GM23338 (cell line): ENCODE measurements around the gene CNIH1. TPM values are rescaled to one million over a fixed set of nuclear protein-coding genes. Genes with fewer than 3 reads are reported as not detected.

Experiments used
- ATAC-seq: fragments of 200-7000 bp; cut with Tn5 transposase; 3 replicates; pipeline ENCODE4 v1.9.1; 2020
- DNase-seq: peaks from one replicate; pipeline ENCODE4 v3.0.0-alpha.2; 2015; ENCODE audit warnings: low spot score
- H2AFZ ChIP-seq: fragments of 200-600 bp; sonication (generic); 2 replicates; pipeline ENCODE4 v1.8.0; 2016; ENCODE audit warnings: antibody characterized with exemption, mild to moderate bottlenecking, moderate library complexity
- H3F3A ChIP-seq: fragments of 200-600 bp; sonication (generic); replicated peaks from 2 replicates; pipeline ENCODE4 v1.8.0; 2017; ENCODE audit warnings: antibody characterized with exemption, mixed run types, low read depth
- H3K27ac ChIP-seq: fragments of 200-600 bp; sonication (generic); 2 replicates; pipeline ENCODE4 v1.6.1; 2016; ENCODE audit warnings: low read depth
- H3K27me3 ChIP-seq: fragments of 200-600 bp; sonication (generic); 2 replicates; pipeline ENCODE4 v1.8.0; 2016; ENCODE audit warnings: mild to moderate bottlenecking, mixed run types, moderate library complexity; ENCODE audit not compliant: insufficient read depth
- H3K36me3 ChIP-seq: fragments of 200-600 bp; sonication (generic); 2 replicates; pipeline ENCODE4 v1.8.0; 2016; ENCODE audit warnings: mild to moderate bottlenecking; ENCODE audit not compliant: insufficient read depth
- H3K4me1 ChIP-seq: fragments of 200-600 bp; sonication (generic); 2 replicates; pipeline ENCODE4 v1.8.0; 2016; ENCODE audit warnings: mild to moderate bottlenecking, moderate library complexity; ENCODE audit not compliant: insufficient read depth
- H3K4me2 ChIP-seq: fragments of 200-600 bp; sonication (generic); 2 replicates; pipeline ENCODE4 v1.7.1; 2017; ENCODE audit warnings: mixed run types
- H3K4me3 ChIP-seq: fragments of 200-600 bp; sonication (generic); 2 replicates; pipeline ENCODE4 v1.6.1; 2016; ENCODE audit warnings: mixed run types
- H3K79me2 ChIP-seq: fragments of 200-600 bp; sonication (generic); replicated peaks from 2 replicates; pipeline ENCODE4 v1.8.0; 2017; ENCODE audit warnings: mild to moderate bottlenecking; ENCODE audit not compliant: insufficient read depth
- H3K9me2 ChIP-seq: fragments of 200-600 bp; sonication (generic); 2 replicates; pipeline ENCODE4 v1.8.0; 2017; ENCODE audit not compliant: insufficient read depth
- H4K20me1 ChIP-seq: fragments of 200-600 bp; sonication (generic); replicated peaks from 2 replicates; pipeline ENCODE4 v1.8.0; 2017; ENCODE audit warnings: mild to moderate bottlenecking; ENCODE audit not compliant: insufficient read depth
- H3K27ac Mint-ChIP-seq: 2 replicates; pipeline ENCODE4 v1.8.0; 2020; ENCODE audit warnings: inconsistent platforms, mild to moderate bottlenecking, moderate library complexity, mixed read lengths
- H3K27me3 Mint-ChIP-seq: 3 replicates; pipeline ENCODE4 v1.8.0; 2022; ENCODE audit warnings: low read depth, mild to moderate bottlenecking, moderate library complexity, mixed read lengths, inconsistent platforms; ENCODE audit not compliant: insufficient read depth, poor library complexity
- H3K36me3 Mint-ChIP-seq: 3 replicates; pipeline ENCODE4 v1.8.0; 2021; ENCODE audit warnings: low read depth, mild to moderate bottlenecking, inconsistent platforms, moderate library complexity, mixed read lengths
- H3K4me1 Mint-ChIP-seq: 3 replicates; pipeline ENCODE4 v1.8.0; 2020; ENCODE audit warnings: mild to moderate bottlenecking, inconsistent platforms, mixed read lengths
- H3K4me3 Mint-ChIP-seq: 3 replicates; pipeline ENCODE4 v1.8.0; 2021; ENCODE audit warnings: moderate library complexity, mild to moderate bottlenecking, inconsistent platforms, mixed read lengths
- H3K9me3 Mint-ChIP-seq: 3 replicates; pipeline ENCODE4 v1.8.0; 2020; ENCODE audit warnings: moderate library complexity, mild to moderate bottlenecking, inconsistent platforms, mixed read lengths
- ETS1 ChIP-seq: IDR thresholded peaks from 2 replicates; pipeline ENCODE4 v1.6.1; 2016; ENCODE audit warnings: antibody characterized with exemption
- EZH2phosphoT487 ChIP-seq: fragments of 200-600 bp; sonication (generic); IDR thresholded peaks from one replicate; pipeline ENCODE4 v1.8.1; 2018; ENCODE audit warnings: antibody characterized with exemption; ENCODE audit not compliant: unreplicated experiment
- JUNB ChIP-seq: IDR thresholded peaks from one replicate; pipeline ENCODE4 v1.6.1; 2016; ENCODE audit warnings: antibody characterized with exemption; ENCODE audit not compliant: unreplicated experiment
- NANOG ChIP-seq: IDR thresholded peaks from 2 replicates; pipeline ENCODE4 v1.6.1; 2016; ENCODE audit warnings: antibody characterized with exemption, borderline replicate concordance
- POLR2AphosphoS5 ChIP-seq: IDR thresholded peaks from 2 replicates; pipeline ENCODE4 v1.6.1; 2016; ENCODE audit warnings: antibody characterized with exemption, low read depth
- polyA plus RNA-seq: library from polyadenylated mRNA; unstranded; fragments of >200 nt; fragmentation: Nextera tagmentation; extraction: Ambion mirVana; gene quantifications from 2 replicates; pipeline ENCODE4 v1.2.1, GENCODE V29; 2016
- total RNA-seq: library from RNA; depleted of rRNA; stranded (reverse); fragments of >200 nt; shearing (Covaris generic); gene quantifications from 2 replicates; pipeline ENCODE4 v1.2.3, GENCODE V29; 2014
- TF ChIP-seq, protein P1 (sequence below): IDR thresholded peaks from one replicate; pipeline ENCODE4 v1.6.1; 2018; ENCODE audit warnings: antibody characterized with exemption; ENCODE audit not compliant: unreplicated experiment

Gene CNIH1
- total and polyA plus RNA-seq, 2 experiments from 2014 or later = 135 to 172 TPM

- TF ChIP-seq, protein P1, sequence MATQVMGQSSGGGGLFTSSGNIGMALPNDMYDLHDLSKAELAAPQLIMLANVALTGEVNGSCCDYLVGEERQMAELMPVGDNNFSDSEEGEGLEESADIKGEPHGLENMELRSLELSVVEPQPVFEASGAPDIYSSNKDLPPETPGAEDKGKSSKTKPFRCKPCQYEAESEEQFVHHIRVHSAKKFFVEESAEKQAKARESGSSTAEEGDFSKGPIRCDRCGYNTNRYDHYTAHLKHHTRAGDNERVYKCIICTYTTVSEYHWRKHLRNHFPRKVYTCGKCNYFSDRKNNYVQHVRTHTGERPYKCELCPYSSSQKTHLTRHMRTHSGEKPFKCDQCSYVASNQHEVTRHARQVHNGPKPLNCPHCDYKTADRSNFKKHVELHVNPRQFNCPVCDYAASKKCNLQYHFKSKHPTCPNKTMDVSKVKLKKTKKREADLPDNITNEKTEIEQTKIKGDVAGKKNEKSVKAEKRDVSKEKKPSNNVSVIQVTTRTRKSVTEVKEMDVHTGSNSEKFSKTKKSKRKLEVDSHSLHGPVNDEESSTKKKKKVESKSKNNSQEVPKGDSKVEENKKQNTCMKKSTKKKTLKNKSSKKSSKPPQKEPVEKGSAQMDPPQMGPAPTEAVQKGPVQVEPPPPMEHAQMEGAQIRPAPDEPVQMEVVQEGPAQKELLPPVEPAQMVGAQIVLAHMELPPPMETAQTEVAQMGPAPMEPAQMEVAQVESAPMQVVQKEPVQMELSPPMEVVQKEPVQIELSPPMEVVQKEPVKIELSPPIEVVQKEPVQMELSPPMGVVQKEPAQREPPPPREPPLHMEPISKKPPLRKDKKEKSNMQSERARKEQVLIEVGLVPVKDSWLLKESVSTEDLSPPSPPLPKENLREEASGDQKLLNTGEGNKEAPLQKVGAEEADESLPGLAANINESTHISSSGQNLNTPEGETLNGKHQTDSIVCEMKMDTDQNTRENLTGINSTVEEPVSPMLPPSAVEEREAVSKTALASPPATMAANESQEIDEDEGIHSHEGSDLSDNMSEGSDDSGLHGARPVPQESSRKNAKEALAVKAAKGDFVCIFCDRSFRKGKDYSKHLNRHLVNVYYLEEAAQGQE = no peak
- TF ChIP-seq EZH2phosphoT487 = no peak
Measured at GRCh38 chr14:54425537-54426274, 15.5 kb downstream of the CNIH1 start (continued).

DNA sequence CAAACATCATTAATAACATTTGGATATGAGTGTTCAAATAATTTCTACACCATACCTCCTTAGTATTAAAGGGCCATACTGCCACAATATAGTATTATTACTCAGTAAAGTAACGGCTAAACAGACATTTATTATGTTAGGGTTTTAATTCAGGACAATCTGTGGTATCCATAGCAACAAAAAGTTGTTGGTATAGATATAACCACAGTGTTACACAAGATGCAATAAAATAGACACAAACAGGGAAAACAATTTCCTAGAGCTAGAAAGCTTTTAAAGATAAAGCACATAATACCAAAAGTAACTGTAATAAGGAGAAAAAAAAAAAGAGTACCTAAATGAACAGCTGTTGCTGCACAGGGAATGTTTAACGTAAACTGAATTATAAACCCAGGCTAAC, 16.1 kb downstream of the CNIH1 start:
- H3K4me1 Mint-ChIP-seq = peaks cover 5% of the 10 kb centered on the region; the same call in 2 of the 3 replicates
- no peak overlapping the region for H3K27ac Mint-ChIP-seq
- no peaks in the 10 kb centered on the region for H3F3A ChIP-seq
- no peak overlapping the region for H3K4me2 ChIP-seq
- peaks cover 28% of the 10 kb centered on the region for H3K36me3 ChIP-seq
- TF ChIP-seq ETS1 = no peak
- TF ChIP-seq POLR2AphosphoS5 = no peak
- no peak for TF ChIP-seq NANOG
- TF ChIP-seq JUNB = no peak
- TF ChIP-seq, protein P1 = no peak
- H3K27ac ChIP-seq = no peak overlapping the region
- ATAC-seq (no peak), DNase-seq (no peak)
- no peak overlapping the region for H3K4me3 ChIP-seq
- peaks cover 14% of the 10 kb centered on the region; the same call in 1 of the 2 replicates for H3K79me2 ChIP-seq
- no peaks in the 10 kb centered on the region for H3K27me3 ChIP-seq
- peaks cover 5% of the 10 kb centered on the region; the same call in 1 of the 2 replicates for H4K20me1 ChIP-seq
- no peak overlapping the region for H2AFZ ChIP-seq
- H3K9me3 Mint-ChIP-seq = no peaks in the 10 kb centered on the region; the same call in 2 of the 3 replicates
- peaks cover 38% of the 10 kb centered on the region for H3K36me3 Mint-ChIP-seq
- H3K4me1 ChIP-seq = no peaks in the 10 kb centered on the region
- peaks cover 4% of the 10 kb centered on the region for H3K27me3 Mint-ChIP-seq
- no peaks in the 10 kb centered on the region for H3K9me2 ChIP-seq
- H3K4me3 Mint-ChIP-seq = no peak overlapping the region
